ENCODE results near the gene RPUSD2. TPM values are rescaled to one million over a fixed set of nuclear protein-coding genes. Genes with fewer than 3 reads are reported as not detected.

RPUSD2 gene
- total and polyA plus RNA-seq, 8 donors, result 1.9 to 9.7 (median 3.5) TPM

DNA sequence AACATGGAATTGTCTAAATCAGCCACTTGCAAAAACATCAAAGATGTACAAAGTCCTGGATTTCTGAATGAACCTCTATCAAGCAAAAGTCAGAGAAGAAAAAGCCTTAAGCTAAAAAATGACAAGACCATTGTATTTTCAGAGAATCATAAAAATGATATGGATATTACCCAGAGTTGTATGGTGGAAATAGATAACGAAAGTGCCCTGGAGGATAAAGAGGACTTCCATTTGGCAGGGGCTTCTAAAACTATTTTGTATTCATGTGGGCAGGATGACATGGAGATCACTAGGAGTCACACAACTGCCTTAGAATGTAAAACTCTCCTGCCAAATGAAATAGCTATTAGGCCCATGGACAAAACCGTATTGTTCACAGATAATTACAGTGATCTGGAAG lies 54.3 kb downstream of the RPUSD2 start:
- Histone ChIP-seq H3K36me3 (no peaks in the 10 kb centered on the region), H3K27ac (no peak overlapping the region), H3K4me3 (no peak overlapping the region), H3K9me3 (no peaks in the 10 kb centered on the region), H3K27me3 (no peaks in the 10 kb centered on the region), H3K4me1 (no peaks in the 10 kb centered on the region)
- TF ChIP-seq, protein P1, sequence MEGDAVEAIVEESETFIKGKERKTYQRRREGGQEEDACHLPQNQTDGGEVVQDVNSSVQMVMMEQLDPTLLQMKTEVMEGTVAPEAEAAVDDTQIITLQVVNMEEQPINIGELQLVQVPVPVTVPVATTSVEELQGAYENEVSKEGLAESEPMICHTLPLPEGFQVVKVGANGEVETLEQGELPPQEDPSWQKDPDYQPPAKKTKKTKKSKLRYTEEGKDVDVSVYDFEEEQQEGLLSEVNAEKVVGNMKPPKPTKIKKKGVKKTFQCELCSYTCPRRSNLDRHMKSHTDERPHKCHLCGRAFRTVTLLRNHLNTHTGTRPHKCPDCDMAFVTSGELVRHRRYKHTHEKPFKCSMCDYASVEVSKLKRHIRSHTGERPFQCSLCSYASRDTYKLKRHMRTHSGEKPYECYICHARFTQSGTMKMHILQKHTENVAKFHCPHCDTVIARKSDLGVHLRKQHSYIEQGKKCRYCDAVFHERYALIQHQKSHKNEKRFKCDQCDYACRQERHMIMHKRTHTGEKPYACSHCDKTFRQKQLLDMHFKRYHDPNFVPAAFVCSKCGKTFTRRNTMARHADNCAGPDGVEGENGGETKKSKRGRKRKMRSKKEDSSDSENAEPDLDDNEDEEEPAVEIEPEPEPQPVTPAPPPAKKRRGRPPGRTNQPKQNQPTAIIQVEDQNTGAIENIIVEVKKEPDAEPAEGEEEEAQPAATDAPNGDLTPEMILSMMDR (IDR thresholded peaks at IDR 0.05), result no peak
- 93 to 94% methylated on average over 2 of the region's 2 CpGs for WGBS, 2 donors
- DNase-seq, result no peak
- ATAC-seq, result no peak
- intact Hi-C loops (cut with DNase I), result no loop called here
- no peak for FAIRE-seq

Other genes with a start within 250 kb of the RPUSD2 start
- 10 to 100 TPM in 5 of 6 donors, 1 to 10 TPM in 1; 8.1 to 16.4 (median 11.3) TPM for gene INAFM2, start 245.6 kb upstream of the RPUSD2 start, total RNA-seq
- gene INAFM2, start 245.6 kb upstream of the RPUSD2 start, polyA plus RNA-seq, result 10 to 100 TPM in 1 of 2 donors, 1 to 10 TPM in 1; 6.5 to 11.7 TPM
- 10 to 100 TPM; 18.3 to 63.6 (median 29.9) TPM for gene CCDC9B, start 228.4 kb upstream of the RPUSD2 start, total RNA-seq
- 10 to 100 TPM; 32.0 to 72.3 TPM for gene CCDC9B, start 228.4 kb upstream of the RPUSD2 start, polyA plus RNA-seq
- gene PHGR1, start 218.3 kb upstream of the RPUSD2 start, total RNA-seq, result 1 to 10 TPM in 1 of 6 donors, under 1 TPM in 2, not detected in 3; 0.56 to 1.8 (median 0.78) TPM
- gene PHGR1, start 218.3 kb upstream of the RPUSD2 start, polyA plus RNA-seq, result 10 to 100 TPM; 12.4 to 41.5 TPM
- 1 to 10 TPM in 2 of 6 donors, under 1 TPM in 4; 0.14 to 2.0 (median 0.70) TPM for gene DISP2, start 211.1 kb upstream of the RPUSD2 start, total RNA-seq
- gene DISP2, start 211.1 kb upstream of the RPUSD2 start, polyA plus RNA-seq, result 1 to 10 TPM; 4.1 TPM
- gene KNSTRN, start 186.6 kb upstream of the RPUSD2 start, total RNA-seq, result 1 to 10 TPM; 2.2 to 8.4 (median 3.3) TPM
- 1 to 10 TPM; 3.1 to 5.3 TPM for gene KNSTRN, start 186.6 kb upstream of the RPUSD2 start, polyA plus RNA-seq
- gene IVD, start 163.5 kb upstream of the RPUSD2 start, total RNA-seq, result 10 to 100 TPM; 23.8 to 41.3 (median 30.1) TPM
- 10 to 100 TPM; 26.0 to 38.5 TPM for gene IVD, start 163.5 kb upstream of the RPUSD2 start, polyA plus RNA-seq
- gene BAHD1, start 128.3 kb upstream of the RPUSD2 start, total RNA-seq, result 10 to 100 TPM in 4 of 6 donors, 1 to 10 TPM in 2; 8.0 to 16.3 (median 10.7) TPM
- 10 to 100 TPM in 1 of 2 donors, 1 to 10 TPM in 1; 9.7 to 13.1 TPM for gene BAHD1, start 128.3 kb upstream of the RPUSD2 start, polyA plus RNA-seq
- 1 to 10 TPM; 3.1 to 8.9 (median 4.1) TPM for gene CHST14, start 98.3 kb upstream of the RPUSD2 start, total RNA-seq
- gene CHST14, start 98.3 kb upstream of the RPUSD2 start, polyA plus RNA-seq, result 1 to 10 TPM; 4.0 to 6.1 TPM
- gene CCDC32, start 4.3 kb upstream of the RPUSD2 start, total RNA-seq, result 10 to 100 TPM; 13.5 to 22.6 (median 16.1) TPM
- gene CCDC32, start 4.3 kb upstream of the RPUSD2 start, polyA plus RNA-seq, result 10 to 100 TPM; 14.3 to 20.8 TPM
- under 1 TPM; 0.04 to 0.90 (median 0.35) TPM for gene KNL1, start 24.9 kb downstream of the RPUSD2 start, total RNA-seq
- gene KNL1, start 24.9 kb downstream of the RPUSD2 start, polyA plus RNA-seq, result under 1 TPM; 0.02 to 0.11 TPM
- gene RAD51, start 125.9 kb downstream of the RPUSD2 start, total RNA-seq, result 1 to 10 TPM in 1 of 6 donors, under 1 TPM in 5; 0.19 to 1.3 (median 0.58) TPM
- under 1 TPM; 0.15 to 0.42 TPM for gene RAD51, start 125.9 kb downstream of the RPUSD2 start, polyA plus RNA-seq
- gene RMDN3, start 186.0 kb downstream of the RPUSD2 start, total RNA-seq, result 10 to 100 TPM; 16.6 to 21.2 (median 17.2) TPM
- gene RMDN3, start 186.0 kb downstream of the RPUSD2 start, polyA plus RNA-seq, result 10 to 100 TPM; 11.9 to 21.3 TPM
- gene GCHFR, start 194.8 kb downstream of the RPUSD2 start, total RNA-seq, result 10 to 100 TPM in 1 of 6 donors, 1 to 10 TPM in 5; 4.9 to 10.8 (median 7.4) TPM
- gene GCHFR, start 194.8 kb downstream of the RPUSD2 start, polyA plus RNA-seq, result 10 to 100 TPM; 13.8 to 21.4 TPM
- gene C15orf62, start 200.7 kb downstream of the RPUSD2 start, total RNA-seq, result under 1 TPM in 5 of 6 donors, not detected in 1; 0.06 to 0.23 (median 0.12) TPM
- under 1 TPM; 0.16 to 0.46 TPM for gene C15orf62, start 200.7 kb downstream of the RPUSD2 start, polyA plus RNA-seq
- 10 to 100 TPM in 2 of 6 donors, 1 to 10 TPM in 4; 7.4 to 14.4 (median 8.2) TPM for gene ZFYVE19, start 237.8 kb downstream of the RPUSD2 start, total RNA-seq
- gene ZFYVE19, start 237.8 kb downstream of the RPUSD2 start, polyA plus RNA-seq, result 10 to 100 TPM; 19.0 to 27.3 TPM
- 10 to 100 TPM; 12.2 to 23.1 (median 14.8) TPM for gene DNAJC17, start 238.2 kb downstream of the RPUSD2 start, total RNA-seq
- gene DNAJC17, start 238.2 kb downstream of the RPUSD2 start, polyA plus RNA-seq, result 10 to 100 TPM; 54.9 to 57.6 TPM